ENCODE measurements around the gene ATAD3B.
"Not testable (repeated sequence)": the region's sequence is repeated elsewhere in the genome, so short reads cannot be mapped to it uniquely, and the experiment has no call there.

DNA sequence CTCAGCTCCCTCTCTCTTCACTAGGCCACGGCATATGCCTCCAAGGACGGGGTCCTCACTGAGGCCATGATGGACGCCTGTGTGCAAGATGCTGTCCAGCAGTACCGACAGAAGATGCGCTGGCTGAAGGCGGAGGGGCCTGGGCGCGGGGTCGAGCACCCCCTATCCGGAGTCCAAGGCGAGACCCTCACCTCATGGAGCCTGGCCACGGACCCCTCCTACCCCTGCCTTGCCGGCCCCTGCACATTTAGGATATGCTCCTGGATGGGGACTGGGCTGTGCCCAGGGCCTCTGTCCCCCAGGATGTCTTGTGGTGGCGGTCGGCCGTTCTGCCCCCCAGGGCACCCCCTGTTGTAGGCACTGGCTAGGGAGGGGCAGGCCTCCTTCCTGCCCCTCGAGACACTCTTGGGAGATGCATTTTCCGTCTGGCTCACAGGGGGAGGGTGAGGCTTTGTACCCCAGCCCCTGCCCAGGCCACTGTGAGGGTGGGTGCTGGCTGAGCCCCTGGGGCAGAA is 24.0 kb downstream of the ATAD3B start:
- TF ChIP-seq, protein P1, sequence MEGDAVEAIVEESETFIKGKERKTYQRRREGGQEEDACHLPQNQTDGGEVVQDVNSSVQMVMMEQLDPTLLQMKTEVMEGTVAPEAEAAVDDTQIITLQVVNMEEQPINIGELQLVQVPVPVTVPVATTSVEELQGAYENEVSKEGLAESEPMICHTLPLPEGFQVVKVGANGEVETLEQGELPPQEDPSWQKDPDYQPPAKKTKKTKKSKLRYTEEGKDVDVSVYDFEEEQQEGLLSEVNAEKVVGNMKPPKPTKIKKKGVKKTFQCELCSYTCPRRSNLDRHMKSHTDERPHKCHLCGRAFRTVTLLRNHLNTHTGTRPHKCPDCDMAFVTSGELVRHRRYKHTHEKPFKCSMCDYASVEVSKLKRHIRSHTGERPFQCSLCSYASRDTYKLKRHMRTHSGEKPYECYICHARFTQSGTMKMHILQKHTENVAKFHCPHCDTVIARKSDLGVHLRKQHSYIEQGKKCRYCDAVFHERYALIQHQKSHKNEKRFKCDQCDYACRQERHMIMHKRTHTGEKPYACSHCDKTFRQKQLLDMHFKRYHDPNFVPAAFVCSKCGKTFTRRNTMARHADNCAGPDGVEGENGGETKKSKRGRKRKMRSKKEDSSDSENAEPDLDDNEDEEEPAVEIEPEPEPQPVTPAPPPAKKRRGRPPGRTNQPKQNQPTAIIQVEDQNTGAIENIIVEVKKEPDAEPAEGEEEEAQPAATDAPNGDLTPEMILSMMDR (IDR thresholded peaks at IDR 0.05 in 4 of 5, conservative IDR thresholded peaks at IDR 0.05 in 1 of 5) = not testable (repeated sequence)
- TF ChIP-seq POLR2A (IDR thresholded peaks at IDR 0.05) = not testable (repeated sequence)
